ENCODE results near the gene NRIP1. TPM values are rescaled to one million over a fixed set of nuclear protein-coding genes. Genes with fewer than 3 reads are reported as not detected.
"Not testable (repeated sequence)": the region's sequence is repeated elsewhere in the genome, so short reads cannot be mapped to it uniquely, and the experiment has no call there.

Gene NRIP1
- polyA plus RNA-seq, 5 donors = 17.8 to 29.3 (median 26.5) TPM

DNA sequence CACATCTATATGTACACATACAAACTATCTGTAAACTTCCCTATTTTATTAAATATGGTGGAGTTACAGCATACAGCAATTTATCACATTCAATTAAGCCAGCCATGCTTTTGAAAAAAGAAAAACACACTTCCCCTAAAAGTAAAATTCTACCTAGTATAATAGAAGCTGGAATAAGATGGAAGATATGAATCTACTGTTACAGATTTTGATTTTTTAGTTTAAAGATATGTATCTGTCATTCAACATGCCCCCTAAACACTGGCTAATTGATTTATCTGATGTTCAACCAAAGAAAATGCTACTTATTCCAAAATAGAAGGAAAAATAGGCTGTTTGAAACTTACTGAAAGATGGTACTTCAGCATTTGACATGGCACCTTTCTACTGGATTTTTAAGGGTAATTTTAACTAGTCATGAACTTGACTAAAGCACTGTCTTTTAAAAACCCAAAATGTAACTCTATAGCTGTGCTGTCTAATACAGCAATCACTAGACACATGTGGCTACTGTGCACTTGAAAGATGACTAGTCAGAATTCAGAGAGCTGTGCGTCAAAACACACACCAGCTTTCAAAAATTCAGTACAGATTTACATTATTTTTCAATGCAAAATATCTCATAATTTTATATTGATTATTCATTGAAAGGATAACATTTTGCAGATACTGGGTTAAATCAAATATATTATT, 25.0 kb downstream of the NRIP1 start:
- no peak for DNase-seq

DNA sequence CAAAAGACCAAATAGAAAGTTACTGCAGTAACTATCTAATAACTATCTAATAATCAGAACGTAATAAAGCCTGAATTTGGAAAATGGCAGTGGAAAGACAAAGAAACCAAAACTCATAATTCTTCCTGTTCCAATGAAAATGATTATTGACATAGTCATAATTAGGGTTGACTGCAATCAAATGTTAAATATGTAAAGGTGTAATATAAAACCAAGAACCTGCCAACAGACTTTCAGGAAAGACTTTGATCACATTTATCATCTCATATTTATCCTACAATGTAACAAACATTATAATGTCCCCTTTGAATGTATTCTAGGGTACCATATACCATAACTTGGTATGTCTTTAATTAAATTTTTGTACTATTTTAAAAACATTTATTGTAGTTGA, 26.9 kb downstream of the NRIP1 start:
- DNase-seq = no peak

DNA sequence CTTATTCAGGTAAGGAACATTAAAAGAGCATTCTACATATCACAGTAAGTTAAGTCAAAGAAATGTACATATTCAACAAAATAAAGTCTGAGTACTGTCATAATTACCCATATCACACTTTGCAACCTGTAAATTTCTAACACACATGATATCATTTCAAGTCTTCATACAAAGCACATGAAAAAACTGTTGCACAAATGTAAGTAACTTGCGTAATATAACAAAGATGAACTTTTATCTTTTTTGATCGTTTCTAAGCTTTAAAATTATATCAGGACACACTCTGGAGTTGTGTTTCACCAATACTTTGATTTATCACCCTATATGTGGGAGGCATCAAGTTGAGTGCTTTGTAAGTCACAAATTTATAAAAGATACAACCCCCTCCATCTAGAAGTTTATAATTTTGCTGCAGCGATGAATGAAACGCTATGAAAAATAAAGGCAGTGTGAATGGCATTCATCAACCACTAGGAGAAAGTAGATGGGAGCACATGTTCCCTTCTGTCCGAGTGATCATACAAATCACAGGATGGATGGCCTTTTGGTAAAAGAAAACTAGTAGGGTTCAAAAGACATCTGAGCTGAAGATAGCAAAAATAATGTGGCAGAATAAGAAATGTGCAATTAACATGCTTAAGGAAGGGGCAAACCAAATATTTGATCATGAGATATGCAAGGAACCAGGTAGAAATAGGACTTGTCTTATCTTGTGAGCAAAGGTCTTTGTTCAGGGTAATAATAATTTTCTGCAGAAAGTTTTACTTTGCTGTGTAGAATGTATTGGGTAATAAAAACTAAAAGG, 27.5 kb downstream of the NRIP1 start:
- no peak for DNase-seq

DNA sequence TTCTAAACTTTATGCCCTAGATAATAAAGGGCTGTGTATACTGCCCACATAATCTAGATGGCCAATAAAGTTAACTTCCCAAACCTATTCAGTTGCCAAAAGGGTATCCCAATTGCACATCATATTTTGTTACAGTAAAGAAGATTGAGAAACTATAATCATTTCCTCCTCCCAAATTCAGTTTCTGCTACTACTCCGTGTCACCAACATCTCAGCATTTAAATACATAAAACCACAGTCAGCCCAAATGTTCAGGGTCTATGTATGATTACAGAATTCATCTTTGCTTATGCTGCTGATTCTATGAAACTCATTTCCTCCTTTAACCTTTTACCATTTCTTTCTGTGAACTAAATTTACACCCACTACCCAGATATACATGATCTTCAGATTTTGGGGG, 28.6 kb downstream of the NRIP1 start:
- DNase-seq = no peak

DNA sequence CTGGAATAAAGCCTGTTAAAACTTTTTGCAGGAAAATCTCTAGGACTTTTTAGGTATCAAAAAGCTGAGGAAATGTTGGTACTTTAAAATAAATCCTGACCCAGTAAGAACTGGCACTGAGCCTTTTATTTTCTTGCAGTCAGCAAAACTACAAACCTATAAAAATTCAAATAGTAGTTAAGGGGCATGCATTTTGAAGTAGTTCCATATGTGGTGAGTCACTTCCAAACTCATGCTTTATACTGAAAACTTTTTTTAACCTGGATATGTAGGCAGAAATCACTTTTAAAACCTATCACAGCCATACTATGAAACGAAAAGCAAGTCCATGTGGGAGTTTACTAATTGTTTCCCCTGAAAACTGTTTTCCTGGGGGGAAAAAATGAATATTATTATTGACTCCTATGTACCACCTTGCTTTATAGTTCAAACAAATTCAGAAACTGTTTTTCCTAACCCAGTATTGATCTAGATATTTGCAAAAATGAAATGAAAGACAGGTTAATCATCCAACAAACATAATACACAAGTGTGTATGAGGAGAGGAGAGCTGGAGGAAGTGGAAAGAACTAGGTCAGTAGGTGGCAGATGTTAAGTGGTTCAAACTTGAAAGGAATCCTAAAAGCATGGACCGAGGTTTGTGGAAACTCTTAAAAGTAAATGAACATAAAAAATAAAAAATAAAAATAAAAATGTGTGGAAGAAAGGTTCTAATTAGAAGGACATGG, 30.5 kb downstream of the NRIP1 start:
- no peak for DNase-seq

DNA sequence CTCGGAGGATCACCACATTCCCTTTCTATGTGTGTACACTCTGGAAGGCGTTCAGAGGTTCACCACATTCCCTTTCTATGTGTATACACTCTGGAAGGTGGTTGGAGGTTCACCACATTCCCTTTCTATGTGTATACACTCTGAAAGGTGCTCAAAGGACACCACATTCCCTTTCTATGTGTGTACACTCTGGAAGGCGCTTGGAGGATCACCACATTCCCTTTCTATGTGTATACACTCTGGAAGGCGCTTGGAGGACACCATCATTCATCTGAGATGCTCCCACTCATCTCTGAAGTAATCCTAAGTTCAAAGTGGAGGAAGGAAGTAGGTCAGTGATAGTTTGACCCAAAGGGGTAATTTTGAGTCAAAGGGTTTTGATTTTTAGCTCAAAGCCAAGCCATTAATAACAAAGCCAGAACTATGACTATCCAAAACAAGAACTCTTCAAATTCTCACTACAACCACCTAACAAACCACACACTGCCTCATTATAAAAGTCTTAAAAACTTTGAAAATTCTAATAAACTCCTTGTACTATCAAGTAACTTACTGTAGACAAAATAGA, 32.9 kb downstream of the NRIP1 start:
- no peak for DNase-seq

DNA sequence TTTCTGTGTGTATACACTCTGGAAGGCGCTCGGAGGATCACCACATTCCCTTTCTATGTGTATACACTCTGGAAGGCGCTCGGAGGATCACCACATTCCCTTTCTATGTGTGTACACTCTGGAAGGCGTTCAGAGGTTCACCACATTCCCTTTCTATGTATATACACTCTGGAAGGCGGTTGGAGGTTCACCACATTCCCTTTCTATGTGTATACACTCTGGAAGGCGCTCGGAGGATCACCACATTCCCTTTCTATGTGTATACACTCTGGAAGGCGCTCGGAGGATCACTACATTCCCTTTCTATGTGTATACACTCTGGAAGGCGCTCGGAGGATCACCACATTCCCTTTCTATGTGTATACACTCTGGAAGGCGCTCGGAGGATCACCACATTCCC, 33.4 kb downstream of the NRIP1 start:
- not testable (repeated sequence) for DNase-seq

DNA sequence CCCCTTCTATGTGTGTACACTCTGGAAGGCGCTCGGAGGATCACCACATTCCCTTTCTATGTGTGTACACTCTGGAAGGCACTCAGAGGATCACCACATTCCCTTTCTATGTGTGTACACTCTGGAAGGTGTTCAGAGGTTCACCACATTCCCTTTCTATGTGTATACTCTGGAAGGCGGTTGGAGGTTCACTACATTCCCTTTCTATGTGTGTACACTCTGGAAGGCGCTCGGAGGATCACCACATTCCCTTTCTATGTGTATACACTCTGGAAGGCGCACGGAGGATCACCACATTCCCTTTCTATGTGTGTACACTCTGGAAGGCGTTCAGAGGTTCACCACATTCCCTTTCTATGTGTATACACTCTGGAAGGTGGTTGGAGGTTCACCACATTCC, 33.9 kb downstream of the NRIP1 start:
- not testable (repeated sequence) for DNase-seq

DNA sequence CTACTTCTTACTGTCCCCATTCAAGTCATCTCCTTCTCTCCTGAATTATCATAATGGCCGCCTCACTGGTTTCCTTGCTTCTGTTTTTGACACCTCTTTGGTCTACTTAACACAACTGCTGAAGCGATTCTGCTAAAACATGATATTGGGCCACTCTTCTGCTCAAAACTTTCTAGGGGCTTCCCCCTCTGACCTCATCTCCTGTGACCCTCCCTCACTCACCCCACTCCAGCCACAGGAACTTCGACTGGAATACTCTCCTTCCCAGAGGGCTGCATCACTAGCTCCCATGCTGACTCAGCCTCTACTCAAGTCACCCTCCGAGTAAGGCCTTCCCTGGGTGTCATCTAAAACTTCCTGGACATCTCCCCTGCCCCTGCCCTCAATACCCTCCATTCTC, 35.7 kb downstream of the NRIP1 start:
- DNase-seq = no peak

DNA sequence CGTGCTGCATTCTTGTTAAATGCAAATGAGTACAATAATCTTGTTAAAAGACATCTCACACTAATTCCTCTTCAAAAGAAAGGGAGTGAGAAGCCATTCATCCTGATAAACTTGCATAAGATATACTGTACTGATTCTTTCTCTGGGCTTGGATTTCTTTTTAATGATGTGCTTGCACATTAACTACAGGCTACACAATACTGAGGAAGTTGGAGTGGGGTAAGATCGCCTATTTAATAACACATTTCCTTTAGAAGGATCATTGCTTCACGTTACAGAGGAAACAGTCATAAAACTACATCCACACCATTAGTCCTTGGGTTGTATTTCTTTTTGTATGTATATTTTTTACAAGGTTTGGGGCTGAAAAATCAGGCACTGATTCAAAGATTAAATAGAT, 36.6 kb downstream of the NRIP1 start:
- DNase-seq = peak; percentile 36 to 51

DNA sequence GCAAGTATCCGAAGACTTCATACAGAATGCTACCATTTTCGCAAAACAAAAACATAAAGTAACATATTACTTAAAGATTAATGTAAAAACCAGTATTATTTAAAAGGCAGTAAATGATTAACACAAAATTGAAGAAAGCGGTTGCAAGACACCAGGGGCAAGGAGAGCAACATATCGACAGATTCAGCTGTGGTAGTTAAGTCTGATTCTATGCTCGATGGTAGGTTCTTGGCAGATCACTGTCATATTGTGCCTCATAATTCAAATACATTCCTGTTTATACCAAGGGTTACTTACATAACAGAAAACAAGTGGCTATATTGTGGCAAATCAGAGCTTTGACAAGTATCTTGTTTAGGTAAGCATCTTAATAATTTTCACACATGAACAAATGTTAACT, 37.7 kb downstream of the NRIP1 start:
- DNase-seq = no peak

DNA sequence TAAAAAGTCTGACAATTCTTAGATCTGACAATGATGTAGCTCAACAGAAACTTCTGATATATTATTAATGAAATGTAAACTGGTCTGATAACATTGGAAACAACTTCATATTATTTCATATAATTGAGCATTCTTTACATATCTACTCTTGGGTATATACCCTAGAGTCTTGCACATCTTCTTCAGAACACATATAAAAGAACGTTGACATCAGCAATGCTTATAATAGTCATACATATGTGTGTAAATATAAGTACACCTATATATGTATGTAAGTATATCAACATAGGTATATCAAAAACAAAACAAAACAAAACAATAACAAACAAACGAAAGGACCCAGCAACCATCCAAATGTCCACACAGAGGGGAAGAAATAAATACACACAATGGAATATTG, 38.4 kb downstream of the NRIP1 start:
- DNase-seq = no peak

DNA sequence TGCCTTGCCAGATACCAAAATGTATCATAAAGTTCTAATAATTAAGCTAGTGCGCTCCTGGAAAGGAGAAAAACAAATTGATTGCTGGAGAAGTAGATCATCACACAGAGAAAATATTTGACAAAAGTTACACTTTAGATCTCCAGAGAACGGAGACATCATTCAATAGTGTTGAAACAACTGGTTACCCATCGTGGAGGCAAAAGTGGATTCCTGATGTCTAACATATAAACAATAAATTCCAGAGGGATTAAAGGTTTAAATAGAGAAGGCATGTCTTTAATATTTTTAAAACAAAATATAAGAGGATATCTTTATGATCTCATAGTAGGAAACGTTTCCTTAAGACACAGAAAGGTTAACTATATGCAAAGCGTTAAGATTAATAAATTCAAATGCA, 41.0 kb downstream of the NRIP1 start:
- no peak for DNase-seq

DNA sequence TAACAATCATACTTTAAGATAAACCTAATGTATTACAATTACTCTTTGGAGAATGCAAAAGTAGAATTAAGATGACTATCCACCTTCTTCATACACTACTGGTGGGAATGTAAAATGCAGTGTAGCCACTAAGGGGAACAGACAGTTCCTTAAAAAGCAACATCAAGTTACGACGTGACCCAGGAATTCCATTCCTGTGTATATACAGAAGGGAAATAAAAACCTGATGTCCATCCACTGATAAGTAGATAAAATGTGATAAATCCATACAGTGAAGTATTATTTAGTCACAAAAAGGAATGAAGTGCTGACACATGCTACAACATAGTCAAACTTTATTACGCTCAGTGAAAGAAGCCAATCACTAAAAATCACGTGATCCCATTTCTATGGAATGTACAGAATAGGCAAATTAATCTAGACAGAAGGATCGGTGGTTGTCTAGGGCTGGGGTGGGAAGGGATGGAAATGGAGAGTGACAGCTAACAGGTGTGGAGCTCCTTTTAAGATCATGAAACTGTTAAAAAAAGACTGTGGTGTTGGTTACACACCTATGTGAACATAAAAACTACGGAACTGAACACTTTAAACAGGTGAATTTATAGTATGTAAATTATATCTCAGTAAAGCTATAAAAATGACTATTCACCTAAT, 42.1 kb downstream of the NRIP1 start:
- no peak for DNase-seq

DNA sequence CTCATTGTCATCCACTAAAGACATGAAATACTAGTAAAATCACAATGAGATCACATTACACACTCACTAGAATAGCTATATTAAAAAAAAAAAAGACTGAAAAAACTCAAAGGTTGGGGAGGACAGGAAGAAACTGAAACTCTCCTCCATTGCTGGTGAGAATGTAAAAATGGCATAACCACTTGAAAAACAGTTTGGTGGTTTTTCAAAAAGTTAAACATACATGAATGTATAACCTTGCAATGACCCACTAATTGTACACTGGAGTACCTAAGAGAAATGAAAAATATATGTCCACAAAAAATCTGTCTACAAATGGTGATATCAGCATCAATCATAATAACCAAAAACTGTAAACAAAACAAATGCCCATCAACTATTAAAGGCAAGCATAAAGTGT, 44.0 kb downstream of the NRIP1 start:
- DNase-seq = no peak

DNA sequence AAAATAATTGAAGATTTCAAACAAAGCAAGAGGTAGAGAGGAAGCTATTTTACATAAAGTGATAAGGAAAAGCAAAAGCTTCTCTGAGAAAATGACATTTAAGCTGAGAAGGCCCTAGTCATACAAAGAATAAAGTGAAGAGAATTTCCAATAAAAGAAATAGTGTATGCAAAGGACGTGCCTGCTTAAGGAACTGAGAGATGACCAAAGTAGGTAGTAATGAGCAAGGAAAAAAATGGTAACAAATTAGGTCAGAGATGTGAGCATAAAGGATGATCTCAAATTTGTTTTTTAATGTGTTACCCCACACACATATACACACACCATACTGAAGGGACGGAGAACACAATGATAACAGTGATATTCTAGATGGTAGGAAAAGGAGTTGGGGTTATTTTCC, 46.4 kb downstream of the NRIP1 start:
- no peak for DNase-seq

DNA sequence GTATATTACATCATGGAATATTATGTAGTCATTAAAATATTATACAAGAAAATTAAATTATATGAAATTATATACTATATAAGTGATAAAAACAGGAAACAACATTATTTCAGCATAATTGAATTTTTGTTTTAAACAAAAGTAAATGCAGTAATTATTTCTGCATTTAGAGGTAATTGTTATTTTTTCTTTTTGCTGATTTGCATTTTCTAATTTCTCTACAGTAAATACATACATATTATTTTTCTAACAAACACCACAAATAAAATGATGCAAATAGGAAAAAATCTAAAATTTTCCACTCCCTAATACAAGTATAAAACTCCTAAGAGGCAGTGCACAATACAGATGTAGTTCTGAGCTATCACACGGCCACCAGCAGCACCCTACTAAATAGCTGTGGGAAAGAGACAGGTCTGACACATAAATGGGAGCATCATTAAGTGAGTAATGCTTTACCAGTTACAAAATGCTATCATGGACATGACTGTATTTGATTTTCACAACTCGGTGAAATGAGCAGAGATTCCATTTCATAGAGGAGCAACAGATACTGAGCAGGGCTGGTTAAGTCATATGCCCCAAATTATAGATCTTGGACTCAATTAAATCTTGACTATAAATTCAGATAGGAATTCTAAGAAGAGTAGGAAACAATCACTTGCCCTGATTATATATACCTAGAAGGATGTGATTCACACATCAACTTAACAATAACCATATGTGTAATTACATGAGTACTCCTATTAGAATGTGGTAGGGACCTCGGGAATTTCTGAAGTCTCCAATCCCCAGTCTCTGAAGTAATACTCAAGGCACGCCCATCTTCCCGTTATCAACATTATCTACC, 49.0 kb downstream of the NRIP1 start:
- DNase-seq = no peak

DNA sequence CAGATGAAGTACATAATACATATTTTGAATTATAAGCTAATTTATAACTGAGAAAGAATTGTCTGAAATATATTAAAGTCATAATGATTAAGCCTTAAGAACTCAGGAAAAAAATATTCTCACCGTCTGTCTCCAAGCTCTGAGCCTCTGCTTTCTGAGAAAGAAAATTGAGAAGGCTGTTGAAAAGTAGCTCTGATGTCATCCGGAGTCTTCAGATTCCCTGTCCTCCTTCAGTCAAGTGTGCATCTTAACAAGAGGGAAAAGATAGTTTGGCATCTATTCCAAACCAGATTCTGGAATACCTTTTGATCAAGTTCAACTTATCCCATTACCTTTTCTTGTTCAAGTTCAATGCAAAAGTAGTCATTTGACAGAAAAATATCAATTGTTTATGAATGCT, 50.6 kb downstream of the NRIP1 start:
- no peak for DNase-seq

DNA sequence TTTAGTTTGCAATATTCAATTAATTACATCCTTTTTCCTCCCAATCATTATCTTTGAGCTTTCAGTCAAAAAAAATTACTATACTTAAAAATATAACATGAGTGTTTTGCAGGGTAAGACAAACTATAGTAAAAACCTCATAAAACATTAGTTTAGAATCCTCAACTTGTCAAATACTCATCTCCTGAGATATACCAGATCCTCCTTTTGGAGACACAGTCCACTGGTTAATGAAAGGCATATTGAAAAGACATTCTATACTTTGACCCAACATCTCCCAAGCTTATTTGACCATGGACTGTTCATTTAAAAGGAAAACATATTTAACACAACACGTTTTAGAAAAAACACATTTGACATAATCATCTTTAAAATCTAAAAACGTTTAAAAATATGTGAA, 52.8 kb downstream of the NRIP1 start:
- no peak for DNase-seq

DNA sequence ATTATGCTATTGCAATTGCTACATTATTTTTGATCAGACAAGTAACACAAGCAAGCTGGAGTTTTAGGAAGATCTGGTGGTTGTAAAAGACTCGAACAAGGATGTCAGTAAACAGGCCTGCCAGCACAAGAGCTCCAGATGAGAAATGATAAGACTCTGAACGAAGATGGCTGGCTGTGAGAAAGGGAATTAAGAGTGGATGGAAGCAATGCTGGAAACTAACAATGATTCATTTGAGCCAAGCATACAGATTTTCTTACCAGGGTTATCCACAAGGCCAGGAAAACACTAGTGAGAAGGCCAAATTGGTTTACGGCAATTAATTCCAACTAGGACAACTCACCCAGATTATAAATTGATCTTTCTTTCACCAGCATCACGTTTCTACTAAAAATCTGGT, 54.2 kb downstream of the NRIP1 start:
- no peak for DNase-seq

DNA sequence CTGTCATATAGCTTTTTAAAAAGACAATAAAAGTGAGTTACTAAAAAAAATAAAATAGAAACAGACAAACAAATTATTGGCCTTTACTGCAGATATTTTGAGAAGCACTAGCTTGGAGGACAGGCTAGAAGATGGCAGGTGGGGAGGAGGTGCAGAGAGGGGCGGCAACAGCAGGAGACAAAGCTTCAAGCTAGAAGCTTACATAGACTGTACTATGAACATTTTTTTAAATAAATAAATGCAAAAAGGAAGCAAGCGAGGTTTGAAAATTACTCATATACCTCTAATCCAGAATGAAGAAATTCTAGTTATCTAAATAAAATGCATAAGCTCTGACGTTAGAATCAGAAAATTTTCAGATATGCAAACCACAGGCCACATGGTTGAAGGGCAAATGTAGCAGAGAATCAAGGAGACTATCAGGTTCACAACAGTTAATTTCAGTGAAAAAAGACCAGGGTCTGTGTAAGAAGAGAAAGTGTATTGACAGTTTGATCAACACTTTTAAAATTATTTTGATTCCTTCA, 54.9 kb downstream of the NRIP1 start:
- no peak for DNase-seq

All from right lung (tissue), 5 donors.